ENCODE data around the gene ABLIM3.

GRCh38 chr5:149195962-149196361 lies 54.7 kb downstream of the ABLIM3 start:
- no peak for TF ChIP-seq GTF2F1 (IDR thresholded peaks at IDR 0.05; ENCODE audit: borderline replicate concordance, low read depth, low read length)
- TF ChIP-seq ATF3 (IDR thresholded peaks at IDR 0.05; ENCODE audit: insufficient read depth, low read depth, low read length): no peak
- TF ChIP-seq CTCF (IDR thresholded peaks at IDR 0.05; ENCODE audit: control extremely low read depth in 1 of 3, insufficient read depth in 1 of 3, low read depth in 1 of 3, low read length in 3 of 3): no peak
- no peak for TF ChIP-seq POLR2AphosphoS5 (IDR thresholded peaks at IDR 0.05; ENCODE audit: low read depth, low read length)
- TF ChIP-seq RNF2 (IDR thresholded peaks at IDR 0.05; ENCODE audit: borderline replicate concordance, low read depth, low read length, missing control alignments, poor library complexity, severe bottlenecking): no peak
- no peak for TF ChIP-seq SRF (IDR thresholded peaks at IDR 0.05; ENCODE audit: low read depth, low read length)
